ENCODE measurements around the gene ZBTB7C. TPM values are rescaled to one million over a fixed set of nuclear protein-coding genes. Genes with fewer than 3 reads are reported as not detected.

ZBTB7C gene
- total RNA-seq, 3 donors from 2014 or later: 0.05 to 0.29 TPM; not detected in 1

DNA sequence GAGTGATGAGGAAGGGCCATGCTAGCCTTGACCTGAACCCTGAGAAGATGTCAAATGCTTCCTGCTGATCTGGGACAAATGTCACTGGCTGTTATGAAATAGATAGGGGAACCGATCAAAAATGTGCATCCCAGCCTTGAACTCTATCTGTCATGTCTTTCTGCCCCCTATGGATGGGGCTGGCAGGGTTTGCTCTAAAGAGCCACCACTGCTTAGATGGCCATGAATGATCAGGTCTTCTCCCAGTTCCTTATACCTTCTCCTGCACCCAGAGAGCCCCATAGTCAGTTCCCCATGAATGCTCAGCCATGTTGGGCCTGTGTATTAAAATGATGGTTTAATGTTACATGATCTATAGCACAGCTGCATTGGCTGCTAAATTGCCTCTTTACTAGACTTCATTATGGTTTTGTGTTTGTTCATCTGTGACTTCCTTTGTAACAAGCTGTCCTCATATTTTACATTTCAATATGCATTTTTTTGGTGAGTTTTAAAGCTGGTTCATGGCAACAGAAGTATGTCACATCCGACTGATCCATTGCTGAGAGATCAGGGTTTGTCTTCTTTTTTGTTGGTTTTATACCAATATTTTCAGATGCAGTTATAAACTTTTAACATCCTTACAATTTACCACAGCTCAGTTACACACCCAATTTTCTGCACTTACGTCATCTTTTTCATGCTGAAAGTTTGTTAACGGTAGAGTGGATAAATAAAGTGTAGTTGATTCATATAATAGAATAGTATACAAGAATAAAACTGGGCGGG is 422.4 kb downstream of the ZBTB7C start:
- ATAC-seq (peak in 1 of 2 donors; percentile 14), DNase-seq (no peak)
- H3K27me3 Mint-ChIP-seq (ENCODE audit: low read depth): peaks cover 15% of the 10 kb centered on the region
- no peaks in the 10 kb centered on the region for H3K4me1 Mint-ChIP-seq (ENCODE audit: low read depth)
- H3K9me3 Mint-ChIP-seq: no peaks in the 10 kb centered on the region
- no peaks in the 10 kb centered on the region for H3K36me3 Mint-ChIP-seq (ENCODE audit: insufficient read depth)
- no peak overlapping the region for H3K4me3 Mint-ChIP-seq

DNA sequence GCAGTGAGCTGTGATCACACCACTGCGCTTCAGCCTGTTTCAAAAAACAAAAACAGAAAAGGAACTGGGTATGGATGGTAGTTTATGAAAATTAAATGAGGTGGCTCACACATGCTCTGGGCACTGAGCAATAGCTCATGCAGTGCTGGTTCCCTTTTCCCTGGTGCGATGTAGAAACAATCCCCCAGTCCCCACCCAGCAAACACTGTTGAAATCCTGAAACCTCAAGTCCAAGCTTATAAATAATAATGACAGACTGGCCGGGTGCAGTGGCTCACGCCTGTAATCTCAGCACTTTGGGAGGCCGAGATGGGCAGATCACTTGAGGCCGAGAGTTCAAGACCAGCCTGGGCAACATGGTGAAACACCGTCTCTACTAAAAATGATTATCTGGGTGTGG is 423.3 kb downstream of the ZBTB7C start:
- ATAC-seq: no peak
- no peaks in the 10 kb centered on the region for H3K9me3 Mint-ChIP-seq
- H3K36me3 Mint-ChIP-seq (ENCODE audit: insufficient read depth): no peaks in the 10 kb centered on the region
- no peak for DNase-seq
- H3K4me1 Mint-ChIP-seq (ENCODE audit: low read depth): no peaks in the 10 kb centered on the region
- no peak overlapping the region for H3K4me3 Mint-ChIP-seq
- H3K27me3 Mint-ChIP-seq (ENCODE audit: low read depth): peaks cover 7% of the 10 kb centered on the region

DNA sequence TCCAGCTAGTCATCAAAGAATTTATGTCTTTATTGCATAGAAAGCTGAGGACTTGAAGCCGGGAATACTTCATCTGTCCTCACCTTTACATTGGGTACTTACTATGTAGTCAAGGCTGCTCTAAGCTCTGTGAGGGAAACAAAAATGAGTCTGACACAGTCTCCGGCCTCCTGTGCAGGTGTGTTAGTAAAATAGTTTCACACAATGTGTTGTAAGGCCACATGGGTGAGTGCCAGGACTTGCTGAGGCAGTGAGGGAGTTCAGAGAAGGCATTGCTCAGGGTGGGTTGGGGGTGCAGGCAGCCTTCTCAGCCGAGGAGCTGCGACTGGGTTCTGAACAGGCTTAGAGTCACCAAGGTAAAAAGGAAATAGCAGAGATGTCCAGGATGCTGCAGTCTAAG is 424.2 kb downstream of the ZBTB7C start:
- Mint-ChIP-seq H3K27me3 (ENCODE audit: low read depth) (peaks cover 3% of the 10 kb centered on the region), H3K4me3 (no peak overlapping the region), H3K4me1 (ENCODE audit: low read depth) (no peaks in the 10 kb centered on the region), H3K36me3 (ENCODE audit: insufficient read depth) (no peaks in the 10 kb centered on the region), H3K9me3 (no peaks in the 10 kb centered on the region)
- ATAC-seq (no peak), DNase-seq (no peak)

DNA sequence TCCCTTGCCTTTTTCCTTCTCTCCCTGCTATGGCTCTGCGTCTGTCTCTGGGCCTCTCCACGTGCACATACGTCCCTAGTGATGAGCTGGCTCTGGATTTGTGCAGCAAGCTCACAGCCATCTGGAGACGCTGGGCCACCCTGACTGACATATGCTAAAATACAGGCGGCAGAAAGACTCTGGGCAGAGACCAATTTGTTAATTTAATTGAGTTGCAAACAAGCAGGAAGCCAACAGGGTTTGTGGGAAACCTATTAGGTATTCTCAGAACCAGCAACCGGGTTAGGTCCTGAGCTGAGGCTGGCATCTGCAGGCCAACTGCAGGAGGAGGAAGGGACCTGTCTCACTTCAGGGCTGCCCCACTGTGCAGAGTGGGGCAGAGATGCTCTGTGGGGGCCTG is 425.2 kb downstream of the ZBTB7C start:
- no peaks in the 10 kb centered on the region for H3K9me3 Mint-ChIP-seq
- H3K4me3 Mint-ChIP-seq: no peak overlapping the region
- DNase-seq (no peak), ATAC-seq (no peak)
- no peaks in the 10 kb centered on the region for H3K4me1 Mint-ChIP-seq (ENCODE audit: low read depth)
- peaks cover 4% of the 10 kb centered on the region for H3K27me3 Mint-ChIP-seq (ENCODE audit: low read depth)
- no peaks in the 10 kb centered on the region for H3K36me3 Mint-ChIP-seq (ENCODE audit: insufficient read depth)

DNA sequence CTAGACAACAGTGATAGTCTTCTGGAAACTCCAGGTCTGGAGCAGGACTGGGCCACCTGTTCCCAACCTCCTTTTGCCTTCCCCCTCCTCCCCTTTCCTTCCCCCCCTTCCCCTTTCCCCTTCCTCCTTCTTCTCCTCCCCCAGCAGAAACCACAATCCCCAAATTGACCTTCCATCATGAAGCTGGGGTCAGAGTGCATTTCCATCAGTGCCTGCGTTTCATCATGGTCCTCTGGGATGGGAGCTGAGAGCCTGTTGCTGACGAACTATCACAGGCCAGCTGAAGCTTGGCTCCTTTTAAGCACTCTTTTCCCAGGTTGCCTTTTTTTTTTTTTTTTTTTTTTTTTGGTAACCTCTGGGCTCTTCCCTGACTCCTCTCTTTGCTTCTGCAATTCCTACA is 426.1 kb downstream of the ZBTB7C start:
- Mint-ChIP-seq H3K27me3 (ENCODE audit: low read depth) (peaks cover 4% of the 10 kb centered on the region), H3K4me1 (ENCODE audit: low read depth) (no peaks in the 10 kb centered on the region), H3K4me3 (no peak overlapping the region), H3K9me3 (no peaks in the 10 kb centered on the region), H3K36me3 (ENCODE audit: insufficient read depth) (no peaks in the 10 kb centered on the region)
- DNase-seq (no peak), ATAC-seq (no peak)

DNA sequence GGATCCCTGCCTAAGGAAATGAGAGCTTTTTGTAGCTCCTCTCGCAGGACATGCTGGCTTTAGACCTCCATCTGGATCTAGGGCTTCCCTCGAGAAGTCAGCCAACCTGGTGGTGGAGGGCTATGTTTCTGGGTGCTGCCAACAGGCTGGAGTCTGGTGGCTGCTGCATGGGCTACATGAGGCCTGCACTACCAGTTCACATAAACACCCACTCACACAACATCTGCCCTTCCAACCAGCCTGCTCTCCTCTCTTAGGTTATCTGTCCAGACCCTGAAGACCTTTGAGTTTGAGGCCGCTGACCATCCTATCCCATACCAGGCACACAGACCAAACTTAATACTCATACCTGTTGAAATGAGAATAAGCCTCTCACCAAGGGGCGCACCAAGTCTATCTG is 427.4 kb downstream of the ZBTB7C start:
- H3K27me3 Mint-ChIP-seq (ENCODE audit: low read depth): peaks cover 4% of the 10 kb centered on the region
- H3K4me1 Mint-ChIP-seq (ENCODE audit: low read depth): no peaks in the 10 kb centered on the region

DNA sequence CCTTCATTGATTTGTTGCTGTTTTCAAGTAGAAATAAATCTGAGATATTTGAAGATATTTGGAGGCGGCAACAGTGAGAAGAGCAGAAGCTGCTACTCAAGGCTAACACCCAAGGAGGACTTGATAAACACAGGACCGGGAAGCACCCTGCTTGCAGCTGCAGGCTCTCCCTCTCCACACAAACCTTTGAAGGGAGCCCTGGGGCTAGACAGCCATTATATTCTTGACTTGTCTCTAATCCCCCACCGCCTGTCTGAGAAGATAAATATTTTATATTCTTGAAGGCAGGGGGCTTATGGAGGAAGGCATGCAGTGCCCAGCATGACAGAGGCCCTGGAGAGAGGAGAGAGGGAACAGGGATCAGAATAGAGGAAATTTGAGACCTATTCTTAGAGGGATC is 427.9 kb downstream of the ZBTB7C start:
- H3K36me3 Mint-ChIP-seq (ENCODE audit: insufficient read depth): no peaks in the 10 kb centered on the region
- H3K27me3 Mint-ChIP-seq (ENCODE audit: low read depth): peaks cover 4% of the 10 kb centered on the region
- no peaks in the 10 kb centered on the region for H3K4me1 Mint-ChIP-seq (ENCODE audit: low read depth)
- ATAC-seq: no peak
- no peak overlapping the region for H3K4me3 Mint-ChIP-seq
- no peaks in the 10 kb centered on the region for H3K9me3 Mint-ChIP-seq
- DNase-seq: no peak

More for the DNA sequence above, 427.4 kb downstream of the ZBTB7C start:
- no peak for DNase-seq
- ATAC-seq: no peak
- no peak overlapping the region for H3K4me3 Mint-ChIP-seq
- H3K9me3 Mint-ChIP-seq: no peaks in the 10 kb centered on the region
- no peaks in the 10 kb centered on the region for H3K36me3 Mint-ChIP-seq (ENCODE audit: insufficient read depth)

DNA sequence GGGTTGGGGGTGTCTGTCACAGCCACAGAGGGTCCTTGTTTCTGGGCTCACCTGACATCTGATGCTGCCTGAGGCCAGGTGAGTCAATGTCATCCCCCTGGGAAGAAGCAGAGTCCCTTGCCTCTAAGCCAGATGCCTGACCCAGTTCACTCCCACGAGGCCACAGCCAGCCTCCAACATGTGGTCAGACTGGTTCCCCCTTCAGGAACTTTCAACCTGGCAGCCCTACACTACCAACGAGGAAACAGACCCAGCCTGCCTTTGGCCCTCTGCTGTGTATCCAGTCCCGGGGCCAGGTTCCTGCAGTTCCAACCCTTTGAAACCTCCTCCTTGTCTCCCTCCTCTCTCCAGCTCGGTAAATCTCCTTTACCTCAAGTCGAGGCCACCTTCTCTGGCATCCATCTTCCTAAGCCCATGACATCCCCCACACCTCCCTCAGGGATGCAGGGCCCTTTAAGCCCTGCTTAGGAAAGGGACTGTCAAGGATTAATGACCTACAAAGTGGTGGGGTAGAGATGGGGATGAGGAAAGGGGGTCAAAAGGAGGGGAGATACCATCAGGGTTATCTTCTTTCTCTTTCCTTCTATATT is 429.5 kb downstream of the ZBTB7C start:
- no peak overlapping the region for H3K4me3 Mint-ChIP-seq
- H3K9me3 Mint-ChIP-seq: no peaks in the 10 kb centered on the region
- H3K4me1 Mint-ChIP-seq (ENCODE audit: low read depth): no peaks in the 10 kb centered on the region
- peaks cover 2% of the 10 kb centered on the region for H3K27me3 Mint-ChIP-seq (ENCODE audit: low read depth)
- DNase-seq (no peak), ATAC-seq (no peak)
- H3K36me3 Mint-ChIP-seq (ENCODE audit: insufficient read depth): no peaks in the 10 kb centered on the region

DNA sequence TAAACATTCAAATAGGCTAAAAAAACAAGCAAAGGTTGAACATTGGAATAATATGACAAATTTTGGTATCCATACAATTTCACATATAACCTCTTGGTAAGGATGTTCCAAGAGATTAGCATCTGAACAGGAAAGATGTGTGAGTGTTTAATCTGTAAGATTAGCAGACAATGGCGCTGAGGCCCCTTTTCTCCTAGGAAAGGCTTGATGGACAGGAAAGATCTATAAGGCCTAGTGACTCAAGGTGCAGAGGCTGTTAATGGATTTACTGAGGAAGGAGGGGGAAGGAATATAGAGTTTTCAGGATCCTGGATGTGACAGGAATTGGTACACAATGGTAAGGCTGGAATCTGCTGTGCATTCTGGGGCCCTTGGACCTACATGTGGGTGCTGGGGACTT is 430.6 kb downstream of the ZBTB7C start:
- no peak for ATAC-seq
- Mint-ChIP-seq H3K4me1 (ENCODE audit: low read depth) (no peaks in the 10 kb centered on the region), H3K4me3 (no peak overlapping the region)

DNA sequence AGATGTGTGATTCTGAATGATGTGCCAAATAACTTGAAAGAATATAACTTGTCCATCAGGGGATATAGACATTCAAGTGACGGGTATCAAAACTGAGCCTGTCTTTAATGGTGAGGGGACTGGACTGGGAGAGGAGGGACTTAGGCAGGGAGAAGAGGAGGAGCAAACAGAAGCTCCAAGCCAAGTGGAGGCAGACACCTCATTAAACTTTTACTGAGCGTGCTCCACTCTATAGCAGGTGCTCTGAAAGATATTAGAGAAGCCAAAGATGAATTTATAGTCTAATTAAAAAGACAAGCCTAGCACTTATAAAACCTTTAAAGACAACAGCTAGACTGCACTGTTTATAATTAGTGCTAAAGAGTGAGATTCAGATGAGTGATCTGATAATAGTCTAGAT is 431.0 kb downstream of the ZBTB7C start:
- Mint-ChIP-seq H3K4me1 (ENCODE audit: low read depth) (no peaks in the 10 kb centered on the region), H3K36me3 (ENCODE audit: insufficient read depth) (no peaks in the 10 kb centered on the region), H3K4me3 (no peak overlapping the region), H3K27me3 (ENCODE audit: low read depth) (peaks cover 6% of the 10 kb centered on the region), H3K9me3 (no peaks in the 10 kb centered on the region)
- ATAC-seq: no peak
- no peak for DNase-seq

More for the DNA sequence above, 430.6 kb downstream of the ZBTB7C start:
- no peak for DNase-seq
- H3K36me3 Mint-ChIP-seq (ENCODE audit: insufficient read depth): no peaks in the 10 kb centered on the region
- peaks cover 4% of the 10 kb centered on the region for H3K27me3 Mint-ChIP-seq (ENCODE audit: low read depth)
- H3K9me3 Mint-ChIP-seq: no peaks in the 10 kb centered on the region

Other genes with a start within 250 kb of the ZBTB7C start
- gene CTIF, start 129.6 kb upstream of the ZBTB7C start, total RNA-seq: 1 to 10 TPM; 4.3 to 5.3 (median 4.6) TPM